Measurements from ENCODE around the gene PPDPF. TPM values are rescaled to one million over a fixed set of nuclear protein-coding genes. Genes with fewer than 3 reads are reported as not detected.

PPDPF gene
- total and polyA plus RNA-seq, 12 donors, result 186 to 433 (median 270) TPM

GRCh38 chr20:63546956-63547724 lies 26.6 kb downstream of the PPDPF start:
- no peak for TF ChIP-seq CTCF (IDR thresholded peaks at IDR 0.05)
- 46 to 54% methylated on average over 51 to 58 of the region's 58 CpGs for WGBS, 2 donors
- Histone ChIP-seq H3K27me3 (peaks cover 0 to 61% (median 31%) of the 10 kb centered on the region in 7 donors), H3K9me3 (no peaks in the 10 kb centered on the region), H3K4me1 (no peaks in the 10 kb centered on the region), H3K36me3 (no peaks in the 10 kb centered on the region), H3K27ac (no peak overlapping the region), H3K4me3 (no peak overlapping the region)
- DNase-seq (no peak), ATAC-seq (no peak)
- intact Hi-C loops (cut with DNase I), result loop anchor here in 1 of 10 donors (10.0 kb wide), 1 partner anchor 338 kb away; no protein-coding TSS in a partner anchor

- Histone ChIP-seq H3K4me3 (no peak within 1 kb of the TSS), H3K27ac (no peak within 1 kb of the TSS), H3K4me1 (peaks cover 0 to 6% (median 0%) of the 10 kb centered on the region in 9 donors), H3K36me3 (no peaks in the 10 kb centered on the region), H3K27me3 (peaks cover 0 to 69% (median 31%) of the 10 kb centered on the region in 7 donors), H3K9me3 (no peaks in the 10 kb centered on the region)
- no peak for DNase-seq
- WGBS, 2 donors, result 54 to 56% methylated on average over 35 of the region's 35 CpGs
- ATAC-seq, result no peak
- intact Hi-C loops (cut with DNase I), result loop anchor here in 1 of 10 donors (10.0 kb wide), 1 partner anchor 337 kb away; no protein-coding TSS in a partner anchor
- no peak for TF ChIP-seq CTCF (IDR thresholded peaks at IDR 0.05)
Measured at GRCh38 chr20:63547725-63548480, 27.3 kb downstream of the PPDPF start, which contains the start of gene SRMS. TSS of gene SRMS (minus strand) at chr20:63547749. CDS start at chr20:63547463, 286 bp downstream.

DNA sequence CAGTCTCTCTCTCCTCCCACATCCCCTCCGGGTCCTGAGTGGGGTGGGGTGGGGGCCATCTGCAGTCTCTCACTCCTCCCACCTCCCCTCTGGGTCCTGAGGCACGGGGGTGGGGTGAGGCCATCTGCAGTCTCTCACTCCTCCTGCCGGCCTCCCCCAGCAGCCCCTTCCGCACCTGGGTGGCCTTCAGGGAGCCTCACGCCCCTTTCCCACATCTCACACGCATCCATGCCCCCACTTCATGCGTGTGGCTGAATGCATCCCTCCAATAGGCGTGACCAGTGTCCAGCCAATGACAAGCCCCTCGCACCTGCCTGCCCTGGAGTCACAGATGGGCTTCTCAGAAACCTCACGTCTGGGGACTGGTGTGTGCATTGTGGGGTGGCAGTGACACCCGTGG lies 28.0 kb downstream of the PPDPF start:
- peaks cover 0 to 73% (median 31%) of the 10 kb centered on the region in 7 donors for H3K27me3 ChIP-seq
- no peak for TF ChIP-seq CTCF (IDR thresholded peaks at IDR 0.05)
- no peaks in the 10 kb centered on the region for H3K36me3 ChIP-seq
- 37 to 41% methylated on average over 11 of the region's 11 CpGs for WGBS, 2 donors
- DNase-seq (no peak), ATAC-seq (no peak)
- no peak overlapping the region for H3K4me3 ChIP-seq
- no peaks in the 10 kb centered on the region for H3K9me3 ChIP-seq
- H3K27ac ChIP-seq, result no peak overlapping the region
- H3K4me1 ChIP-seq, result peaks cover 0 to 9% (median under 1%) of the 10 kb centered on the region in 9 donors
- intact Hi-C loops (cut with DNase I), result loop anchor here in 1 of 10 donors (10.0 kb wide), 1 partner anchor 336 kb away; no protein-coding TSS in a partner anchor

DNA sequence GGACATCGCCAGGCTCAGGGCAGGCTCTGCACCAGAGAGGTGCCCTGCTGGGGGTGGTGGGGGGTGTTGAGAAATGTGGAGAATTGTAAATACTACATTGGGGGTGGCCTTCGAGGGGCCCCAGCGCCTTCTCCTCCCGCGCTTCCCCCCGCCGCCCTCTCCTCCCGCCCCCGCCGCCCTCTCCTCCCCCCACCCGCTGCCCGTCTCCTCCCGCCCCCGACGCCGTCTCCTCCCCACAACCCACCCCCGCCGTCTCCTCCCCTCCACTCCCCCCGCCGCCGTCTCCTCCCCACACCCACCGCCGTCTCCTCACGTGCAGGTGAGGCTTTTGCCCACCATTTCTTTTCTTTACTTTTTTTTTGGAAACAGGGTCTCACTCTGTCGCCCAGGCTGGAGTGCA lies 28.5 kb downstream of the PPDPF start:
- WGBS, 2 donors, result 29 to 40% methylated on average over 9 to 25 of the region's 25 CpGs
- no peak overlapping the region for H3K4me3 ChIP-seq
- no peak for ATAC-seq
- H3K27me3 ChIP-seq, result peaks cover 0 to 78% (median 31%) of the 10 kb centered on the region in 7 donors
- intact Hi-C loops (cut with DNase I), result loop anchor here in 1 of 10 donors (10.0 kb wide), 1 partner anchor 336 kb away; no protein-coding TSS in a partner anchor
- H3K36me3 ChIP-seq, result no peaks in the 10 kb centered on the region
- H3K9me3 ChIP-seq, result no peaks in the 10 kb centered on the region
- H3K4me1 ChIP-seq, result peaks cover 0 to 13% (median 6%) of the 10 kb centered on the region in 9 donors
- DNase-seq, result no peak
- no peak for TF ChIP-seq CTCF (IDR thresholded peaks at IDR 0.05)
- H3K27ac ChIP-seq, result no peak overlapping the region

Measured in heart right ventricle (tissue), 16 donors.